Right cardiac atrium (tissue), 5 donors: ENCODE data around the gene SAC3D1. TPM values are rescaled to one million over a fixed set of nuclear protein-coding genes. Genes with fewer than 3 reads are reported as not detected.
"Not testable (repeated sequence)": the region's sequence is repeated elsewhere in the genome, so short reads cannot be mapped to it uniquely, and the experiment has no call there.

ENCODE experiments used
- ATAC-seq, 2 donors: fragments of 200-7000 bp; cut with Tn5 transposase; one replicate each; pipeline versions ENCODE4 v1.8.0 to v1.9.1; 2020; ENCODE audit warnings: moderate library complexity in 2 of 2, mild to moderate bottlenecking in 1 of 2
- DNase-seq, 3 donors: peaks; one replicate each; pipeline ENCODE4 v3.0.0-alpha.2; 2020
- H3K27ac ChIP-seq: one replicate; pipeline ENCODE4 v1.5.1; 2013; ENCODE audit warnings: mild to moderate bottlenecking, low read length, control low read depth, moderate library complexity
- H3K27me3 ChIP-seq: one replicate; pipeline ENCODE4 v1.6.1; 2013; ENCODE audit not compliant: control insufficient read depth, insufficient read depth
- H3K4me1 ChIP-seq: one replicate; pipeline ENCODE4 v1.6.1; 2013; ENCODE audit warnings: low read length; ENCODE audit not compliant: control insufficient read depth, insufficient read depth
- H3K4me3 ChIP-seq: one replicate; pipeline ENCODE4 v1.5.1; 2013; ENCODE audit warnings: low read length, control low read depth
- H3K9me3 ChIP-seq: one replicate; pipeline ENCODE4 v1.6.1; 2013; ENCODE audit warnings: low read length; ENCODE audit not compliant: control insufficient read depth
- WGBS: extraction: QIAGEN DNeasy Blood & Tissue Kit; methylation state at CpG from one replicate; pipeline ENCODE4 v1.1.7; 2013; 5-methylcytosine and 5-hydroxymethylcytosine counted together
- intact Hi-C, 4 donors: fragments of 100-400 bp; cut with DNase I; formaldehyde crosslinking; loops; one replicate each; pipeline versions ENCODE4 v1.11.0 to v1.14.0; 2022 to 2023
- polyA plus RNA-seq: library from polyadenylated mRNA; stranded (reverse); fragments of 200-250 nt; gene quantifications from one replicate; pipeline ENCODE4 v1.2.3, GENCODE V29; 2013
- total RNA-seq, 4 donors: library from RNA; stranded (reverse); fragmentation: NEBNext Ultra II Directional; extraction: Animal tissue kit (Norgen Biotek cat#: 25700); gene quantifications; one replicate each; pipeline ENCODE4 v1.2.1, GENCODE V29; 2021
- donor health status: healthy with polysubstance abuse.
- donor health status: DM: no; HTN: yes; CAD: no.
- donor health status: DM: no; HTN: no; CAD: no.
- donor health status: DM: no; HTN: yes; CAD: no; lungs with severe emphysema.
- donor health status: DM: yes; HTN: yes; CAD: no.

The SAC3D1 gene
- total and polyA plus RNA-seq, 5 donors = 4.2 to 7.7 (median 6.4) TPM

- ATAC-seq, H3K4me1 ChIP-seq, H3K27me3 ChIP-seq, H3K27ac ChIP-seq, H3K9me3 ChIP-seq, H3K4me3 ChIP-seq: not testable (repeated sequence)
- peak in 1 of 3 donors; percentile 12 for DNase-seq
- intact Hi-C loops = loop anchor here in 1 of 4 donors (10.0 kb wide), 1 partner anchor 91 kb away; the partner anchor contains the start of genes TM7SF2 and ZNHIT2
- 67% methylated on average over 8 of the region's 8 CpGs for WGBS
These were observed 17.5 kb upstream of the SAC3D1 start for GRCh38 chr11:65023502-65023901.

GRCh38 chr11:65026810-65027209 is 14.2 kb upstream of the SAC3D1 start:
- DNase-seq (no peak), ATAC-seq (no peak)
- intact Hi-C loops = loop anchor here in 1 of 4 donors (10.0 kb wide), 1 partner anchor 88 kb away; the partner anchor contains the start of genes TM7SF2 and ZNHIT2
- Histone ChIP-seq H3K27me3 (no peaks in the 10 kb centered on the region), H3K27ac (peak overlapping the region; percentile 21), H3K9me3 (no peaks in the 10 kb centered on the region), H3K4me1 (no peaks in the 10 kb centered on the region), H3K4me3 (peak overlapping the region; percentile 67)
- 55% methylated on average over 10 of the region's 10 CpGs for WGBS

- ATAC-seq (peak; percentile 99), DNase-seq (peak; percentile 95 to 97 (median 97))
- no peaks in the 10 kb centered on the region for H3K27me3 ChIP-seq
- peak within 1 kb of the TSS; percentile 84 for H3K27ac ChIP-seq
- no peaks in the 10 kb centered on the region for H3K4me1 ChIP-seq
- WGBS = under 1% methylated on average over 51 of the region's 51 CpGs
- H3K9me3 ChIP-seq = no peaks in the 10 kb centered on the region
- peak within 1 kb of the TSS; percentile 67 for H3K4me3 ChIP-seq
- intact Hi-C loops = loop anchor here in 1 of 4 donors (10.0 kb wide), 1 partner anchor 87 kb away; the partner anchor contains the start of genes TM7SF2 and ZNHIT2
These were observed 13.6 kb upstream of the SAC3D1 start, which contains the start of gene SNX15 for GRCh38 chr11:65027213-65028067. Gene SNX15, plus strand, starts transcription at chr11:65027439. Its CDS starts 99 bp downstream, at chr11:65027538.

- peak in 1 of 3 donors; percentile 34 for DNase-seq
- WGBS = 76% methylated on average over 13 of the region's 13 CpGs
- Histone ChIP-seq H3K4me3 (no peak overlapping the region), H3K27me3 (no peaks in the 10 kb centered on the region), H3K27ac (no peak overlapping the region), H3K4me1 (no peaks in the 10 kb centered on the region), H3K9me3 (no peaks in the 10 kb centered on the region)
- no peak for ATAC-seq
- intact Hi-C loops = no loop called here
These were observed 8.8 kb upstream of the SAC3D1 start for GRCh38 chr11:65032216-65032615.

- intact Hi-C loops = no loop called here
- 95% methylated on average over 2 of the region's 2 CpGs for whole genome bisulfite sequencing
- H3K9me3 ChIP-seq = no peaks in the 10 kb centered on the region
- H3K4me1 ChIP-seq = no peaks in the 10 kb centered on the region
- H3K27ac ChIP-seq = no peak overlapping the region
- DNase-seq = no peak
- no peaks in the 10 kb centered on the region for H3K27me3 ChIP-seq
- ATAC-seq = no peak
- H3K4me3 ChIP-seq = no peak overlapping the region
These were observed 6.6 kb upstream of the SAC3D1 start for GRCh38 chr11:65034423-65034822.

GRCh38 chr11:65035579-65035978 is 5.4 kb upstream of the SAC3D1 start:
- Histone ChIP-seq H3K4me3 (no peak overlapping the region), H3K9me3 (no peaks in the 10 kb centered on the region), H3K4me1 (no peaks in the 10 kb centered on the region), H3K27me3 (no peaks in the 10 kb centered on the region), H3K27ac (no peak overlapping the region)
- DNase-seq (peak in 1 of 3 donors; percentile 40), ATAC-seq (no peak)
- 81% methylated on average over 11 of the region's 11 CpGs for WGBS
- intact Hi-C loops = no loop called here

GRCh38 chr11:65036931-65037330 is 4.1 kb upstream of the SAC3D1 start:
- WGBS = 69% methylated on average over 6 of the region's 6 CpGs
- intact Hi-C loops = no loop called here
- Histone ChIP-seq H3K27me3 (no peaks in the 10 kb centered on the region), H3K4me1 (no peaks in the 10 kb centered on the region), H3K27ac (no peak overlapping the region), H3K9me3 (no peaks in the 10 kb centered on the region), H3K4me3 (no peak overlapping the region)
- DNase-seq = peak; percentile 54 to 86 (median 83)
- no peak for ATAC-seq

GRCh38 chr11:65040520-65040846 is 527 bp upstream of the SAC3D1 start:
- Histone ChIP-seq H3K9me3 (no peaks in the 10 kb centered on the region), H3K4me3 (peak overlapping the region; percentile 56), H3K27me3 (no peaks in the 10 kb centered on the region), H3K4me1 (no peaks in the 10 kb centered on the region), H3K27ac (peak overlapping the region; percentile 97)
- DNase-seq (no peak), ATAC-seq (no peak)
- 18% methylated on average over 7 of the region's 7 CpGs for WGBS
- intact Hi-C loops = no loop called here

- Histone ChIP-seq H3K4me1 (no peaks in the 10 kb centered on the region), H3K27ac (no peak overlapping the region), H3K27me3 (no peaks in the 10 kb centered on the region), H3K9me3 (no peaks in the 10 kb centered on the region), H3K4me3 (no peak overlapping the region)
- 83% methylated on average over 6 of the region's 6 CpGs for WGBS
- intact Hi-C loops = no loop called here
- ATAC-seq (no peak), DNase-seq (peak in 1 of 3 donors; percentile 28)
These were observed 1.9 kb downstream of the SAC3D1 start for GRCh38 chr11:65042891-65043290.

- no peaks in the 10 kb centered on the region for H3K4me1 ChIP-seq
- 79% methylated on average over 23 of the region's 23 CpGs for WGBS
- H3K27me3 ChIP-seq = no peaks in the 10 kb centered on the region
- no peak overlapping the region for H3K4me3 ChIP-seq
- H3K9me3 ChIP-seq = no peaks in the 10 kb centered on the region
- intact Hi-C loops = no loop called here
- H3K27ac ChIP-seq = no peak overlapping the region
- DNase-seq (peak; percentile 48 to 78 (median 69)), ATAC-seq (peak in 1 of 2 donors; percentile 5)
These were observed 3.0 kb downstream of the SAC3D1 start for GRCh38 chr11:65043881-65044501.

- H3K4me3 ChIP-seq = no peak overlapping the region
- DNase-seq (no peak), ATAC-seq (no peak)
- WGBS = 88% methylated on average over 5 of the region's 5 CpGs
- no peaks in the 10 kb centered on the region for H3K4me1 ChIP-seq
- no peak overlapping the region for H3K27ac ChIP-seq
- H3K9me3 ChIP-seq = no peaks in the 10 kb centered on the region
- no peaks in the 10 kb centered on the region for H3K27me3 ChIP-seq
- intact Hi-C loops = loop anchor here in 1 of 4 donors (5.0 kb wide), 1 partner anchor 37 kb away; the partner anchor contains the start of genes CDCA5 and ZFPL1
These were observed 4.1 kb downstream of the SAC3D1 start for GRCh38 chr11:65045061-65045460.
